Fibroblast of skin of scalp (primary cell): Measurements from ENCODE around the gene DIP2B.
A peak's percentile ranks its signal among the peaks of the same experiment; 100 is the strongest.

ENCODE experiments used
- DNase-seq: peaks from one replicate; pipeline ENCODE4 v3.0.0-alpha.2; 2013

Gene DIP2B

GRCh38 chr12:50614167-50614759 is 109.5 kb downstream of the DIP2B start:
- peak; percentile 72 for DNase-seq

- DNase-seq: no peak
Observed at GRCh38 chr12:50615145-50615906, 110.5 kb downstream of the DIP2B start.

DNA sequence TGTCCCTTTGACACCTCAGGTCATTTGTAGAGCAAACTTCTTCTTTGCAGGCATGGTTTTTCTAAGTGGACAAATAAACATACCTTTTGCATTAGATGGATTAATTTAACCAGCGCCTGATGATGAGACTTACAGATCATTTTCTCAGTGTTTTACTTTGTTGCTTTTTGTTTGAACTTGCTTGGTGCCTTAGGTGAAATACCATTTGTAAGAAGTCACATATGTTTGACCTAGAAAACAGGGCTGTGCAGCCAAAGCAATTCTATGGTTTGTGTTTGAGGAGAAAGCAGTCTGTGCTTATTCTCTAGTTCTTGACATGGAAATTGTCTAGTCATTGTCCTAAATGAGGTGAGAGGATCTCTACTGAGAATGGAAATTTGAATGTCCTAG is 111.1 kb downstream of the DIP2B start:
- DNase-seq: peak; percentile 12

- DNase-seq: no peak
Observed at GRCh38 chr12:50617657-50618056, 112.9 kb downstream of the DIP2B start.

DNA sequence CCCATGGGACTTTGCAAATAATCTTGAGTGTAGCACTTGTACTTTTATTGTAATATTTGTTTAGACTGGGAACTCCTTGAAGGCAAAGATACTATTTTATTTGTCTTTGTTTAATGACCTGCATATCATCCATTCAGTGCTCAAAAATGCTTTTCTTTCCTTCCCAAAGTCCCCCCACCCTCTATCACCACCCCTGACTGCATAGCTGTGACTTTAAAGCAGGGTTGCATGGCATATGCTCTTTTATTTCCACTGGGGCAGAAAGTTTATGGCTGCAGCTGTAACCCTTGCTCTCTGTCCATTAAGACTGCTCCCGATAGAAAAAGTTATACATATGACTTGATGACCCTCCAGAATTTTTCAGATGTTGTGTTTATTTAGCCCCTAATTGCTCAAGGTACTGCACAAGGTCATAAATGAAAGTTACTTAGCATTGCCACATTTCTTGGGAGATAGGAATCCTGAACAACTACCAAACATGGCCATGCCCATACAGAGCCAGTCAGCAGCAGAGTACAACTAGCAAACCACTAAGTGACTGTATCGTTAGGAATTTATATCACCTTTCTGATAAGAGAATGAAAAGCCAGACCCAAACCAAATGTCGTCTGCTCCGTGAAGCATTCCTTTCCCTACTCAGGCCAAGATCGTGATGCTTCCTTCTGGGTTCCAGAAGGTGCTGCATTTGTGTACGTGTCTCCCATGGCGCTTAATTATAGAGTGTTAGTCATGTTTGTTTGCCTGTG is 114.3 kb downstream of the DIP2B start:
- DNase-seq: peak; percentile 7

DNA sequence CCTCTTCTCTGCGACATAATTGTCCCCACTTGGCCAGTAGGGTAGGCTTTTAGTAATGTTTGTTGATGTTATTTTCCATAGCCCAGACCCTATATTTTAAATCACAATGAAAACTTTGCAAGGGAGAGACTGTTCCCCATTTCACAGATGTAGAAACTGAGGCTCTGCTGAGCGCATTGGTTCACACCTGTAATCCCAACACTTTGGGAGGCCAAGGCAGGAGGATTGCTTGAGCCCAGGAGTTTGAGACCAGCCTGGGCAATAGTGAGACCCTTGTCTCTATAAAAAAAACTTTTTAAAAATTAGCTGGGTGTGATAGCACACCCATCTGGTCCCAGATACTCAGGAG is 114.8 kb downstream of the DIP2B start:
- no peak for DNase-seq

GRCh38 chr12:50620109-50620977 is 115.6 kb downstream of the DIP2B start:
- DNase-seq: peak; percentile 88

DNA sequence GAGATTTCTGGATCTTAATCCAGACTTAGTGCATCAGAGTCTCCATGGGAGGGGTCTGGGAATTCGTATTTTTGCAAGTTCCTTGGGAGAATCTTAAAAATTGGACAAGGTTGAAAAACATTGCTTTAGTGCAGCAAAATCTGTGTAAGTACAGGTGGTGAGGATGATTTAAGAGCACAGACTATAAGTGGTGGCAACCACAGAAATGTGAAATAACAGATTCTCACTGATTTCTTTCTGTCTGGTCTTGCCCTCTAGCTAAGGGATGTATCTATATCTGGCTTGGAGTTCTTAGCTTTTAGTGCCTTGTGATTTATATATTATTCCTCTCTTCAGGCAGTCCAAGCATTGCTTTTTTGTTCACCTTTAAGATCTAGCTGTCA is 116.2 kb downstream of the DIP2B start:
- no peak for DNase-seq

DNA sequence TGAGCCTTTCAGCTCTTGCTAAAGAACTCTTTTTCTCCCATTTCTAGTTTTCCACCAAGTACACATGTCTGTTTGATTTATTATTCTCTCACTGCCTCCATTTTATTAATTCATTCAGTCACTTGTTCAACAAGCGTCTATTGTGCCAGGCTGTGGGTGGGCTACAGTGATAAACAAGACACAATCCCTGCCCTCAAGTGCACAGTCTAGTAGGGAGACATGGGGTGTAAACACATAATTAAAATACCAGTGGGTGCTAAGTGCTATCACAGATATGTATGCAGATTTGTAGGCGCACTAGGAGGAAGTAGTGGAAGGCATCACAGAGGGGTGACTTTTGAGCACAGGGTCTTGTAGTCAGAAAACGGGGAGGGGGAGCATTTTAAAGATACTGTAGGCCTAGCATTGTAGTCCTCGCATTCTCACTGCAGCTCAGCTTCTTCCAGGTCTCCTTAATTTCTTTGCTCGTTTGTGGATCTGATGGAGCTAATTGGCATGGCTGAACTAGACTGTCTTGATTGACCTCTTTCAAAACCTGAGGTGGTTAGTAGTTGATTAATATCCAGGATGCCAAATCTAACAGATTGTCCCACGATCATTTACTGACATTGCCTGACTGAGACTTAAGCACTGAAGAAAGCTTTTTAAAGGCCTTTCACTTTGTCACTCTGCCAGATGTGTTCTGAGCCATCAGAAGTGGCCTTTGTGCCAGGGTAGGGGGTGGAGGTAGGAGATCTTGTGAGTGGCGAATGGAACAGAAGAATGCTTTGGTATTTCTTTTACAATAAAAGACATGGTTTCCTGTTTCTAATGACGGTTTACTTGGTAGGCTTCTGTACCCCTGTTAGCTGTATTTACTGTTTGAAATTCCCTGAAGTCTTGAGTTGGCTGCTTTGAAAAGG is 116.9 kb downstream of the DIP2B start:
- DNase-seq: no peak

DNA sequence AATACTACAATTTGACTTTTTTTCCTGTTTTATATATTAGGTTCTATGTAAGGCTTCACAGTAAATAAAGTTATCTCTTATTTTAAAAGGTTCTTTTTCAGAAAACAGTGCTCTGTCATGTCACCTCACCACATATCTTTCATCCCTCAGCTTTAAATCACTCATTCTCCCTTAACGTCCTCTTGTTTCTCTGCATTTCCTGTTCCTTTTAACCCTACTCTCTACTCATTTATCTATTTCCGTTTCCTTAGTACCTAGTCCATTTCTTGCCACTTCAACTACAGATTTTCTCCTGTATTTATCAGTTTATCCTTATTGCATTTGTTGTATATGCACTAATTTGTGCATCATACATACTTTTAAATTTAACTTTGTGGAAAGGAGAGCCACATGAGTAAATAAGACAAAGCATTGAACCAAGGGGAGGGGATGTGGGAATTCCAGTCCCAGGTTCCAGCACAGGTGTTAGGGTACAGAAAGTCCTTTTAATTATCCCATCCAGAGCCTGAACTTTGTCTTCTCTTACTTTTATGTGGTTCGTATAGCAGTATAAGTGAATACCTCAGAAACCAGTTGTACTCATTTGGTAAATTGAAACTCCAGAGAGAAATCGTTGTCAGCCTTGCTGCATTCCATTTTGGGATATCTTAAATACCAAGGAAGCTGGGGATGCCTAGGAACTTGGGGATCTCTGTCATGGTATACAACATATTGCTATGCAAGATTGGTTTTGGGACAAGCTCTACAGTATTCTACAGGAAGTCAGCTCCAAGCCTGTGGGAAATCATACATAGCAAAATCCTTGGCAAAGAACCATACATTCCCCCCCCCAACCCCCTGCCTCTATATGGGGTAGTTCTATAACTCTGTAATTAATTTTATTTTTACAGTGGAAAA is 120.5 kb downstream of the DIP2B start:
- DNase-seq: peak; percentile 78

- peak; percentile 15 for DNase-seq
Observed at GRCh38 chr12:50626026-50626425, 121.2 kb downstream of the DIP2B start.

DNA sequence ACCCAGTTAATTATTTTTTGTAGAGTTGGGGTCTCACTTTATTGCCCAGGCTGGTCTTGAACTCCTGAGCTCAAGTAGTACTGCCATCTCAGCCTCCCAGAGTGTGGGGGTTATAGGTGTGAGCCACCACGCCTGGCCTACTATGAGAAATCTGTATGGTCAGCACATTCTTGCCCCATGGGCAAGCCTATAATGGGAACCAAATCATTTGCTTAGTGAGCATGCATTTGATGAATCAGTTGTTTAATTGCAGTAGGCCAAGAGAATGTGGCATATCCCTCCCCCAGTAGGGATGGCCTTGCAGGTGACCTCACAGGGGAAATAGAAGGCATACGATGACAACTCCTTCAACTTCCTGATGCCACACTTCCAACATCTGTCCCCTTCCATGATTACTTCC is 122.7 kb downstream of the DIP2B start:
- no peak for DNase-seq

DNA sequence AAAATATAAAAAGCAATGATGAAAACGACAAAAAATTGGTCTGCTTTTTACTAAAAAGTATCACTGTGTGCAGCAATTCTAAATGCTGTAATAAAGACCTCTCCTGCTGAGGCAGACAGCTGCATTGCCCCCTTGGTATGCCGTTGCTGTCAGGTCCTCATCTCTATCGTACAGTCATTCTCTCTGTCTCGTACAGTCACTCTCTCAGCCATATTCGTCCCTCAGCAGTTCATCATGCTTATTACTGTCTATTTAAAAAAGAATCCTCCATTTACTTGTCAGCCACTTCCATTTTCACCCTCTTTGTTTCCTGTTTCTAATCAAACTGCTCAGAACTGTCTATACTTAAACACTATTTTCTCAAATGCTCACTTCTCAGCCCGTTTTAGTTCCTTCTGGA is 123.6 kb downstream of the DIP2B start:
- no peak for DNase-seq

GRCh38 chr12:50633955-50634354 is 129.2 kb downstream of the DIP2B start:
- peak; percentile 36 for DNase-seq

DNA sequence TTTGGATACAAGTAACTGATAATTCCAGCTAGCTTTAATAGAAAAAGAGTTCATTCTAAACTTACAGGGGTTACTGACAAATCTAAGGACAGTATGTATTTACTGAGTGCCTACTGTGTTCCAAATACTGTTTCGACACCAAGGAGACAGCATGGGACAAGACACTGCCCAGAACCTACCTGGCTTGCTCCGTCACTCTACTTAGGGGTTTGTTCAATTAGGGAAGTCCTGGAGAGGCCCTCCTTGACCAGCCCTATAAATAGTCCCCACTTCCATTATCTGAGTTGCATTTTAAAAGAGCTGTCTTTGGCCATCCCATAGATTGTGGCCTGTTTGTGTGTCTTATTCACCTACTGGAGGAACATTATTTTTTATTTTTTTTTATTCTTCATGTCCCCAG is 129.6 kb downstream of the DIP2B start:
- no peak for DNase-seq

DNA sequence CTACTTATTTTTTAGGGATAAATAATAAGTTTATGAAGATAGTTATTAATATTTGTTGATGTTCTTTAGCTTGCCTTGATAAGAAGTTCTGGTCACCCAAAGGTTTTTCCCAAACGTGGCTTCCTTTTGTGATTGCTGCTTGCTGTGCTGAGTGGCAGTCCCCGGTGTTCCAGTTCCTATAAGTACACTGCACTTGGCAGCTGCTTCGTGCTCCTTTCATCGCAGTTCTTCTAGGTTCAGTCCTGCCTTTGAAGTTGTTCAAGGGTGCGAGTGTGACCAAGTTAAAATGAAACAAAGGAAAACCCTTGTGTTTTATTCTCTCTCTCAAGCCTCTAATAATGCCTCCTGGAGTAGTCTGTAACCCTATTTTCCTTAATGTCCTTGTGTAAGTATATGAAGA is 130.6 kb downstream of the DIP2B start:
- no peak for DNase-seq

- DNase-seq: no peak
Observed at GRCh38 chr12:50635857-50636256, 131.1 kb downstream of the DIP2B start.

GRCh38 chr12:50636505-50636904 is 131.7 kb downstream of the DIP2B start:
- no peak for DNase-seq

- DNase-seq: peak; percentile 52
Observed at GRCh38 chr12:50637870-50638481, 133.2 kb downstream of the DIP2B start.

GRCh38 chr12:50638482-50638880 is 133.7 kb downstream of the DIP2B start:
- no peak for DNase-seq
